ENCODE results near the gene TSC22D1. TPM values are rescaled to one million over a fixed set of nuclear protein-coding genes. Genes with fewer than 3 reads are reported as not detected.
"Not testable (repeated sequence)": the region's sequence is repeated elsewhere in the genome, so short reads cannot be mapped to it uniquely, and the experiment has no call there.

TSC22D1 gene
- total RNA-seq, result 195 TPM
- long read RNA-seq, full-length matches to known transcripts, result 216 of 222 reads
- long read RNA-seq, partial matches to known transcripts, result 0 of 222 reads
- long read RNA-seq, other reads (novel, unspliced or antisense), result 6 of 222 reads

DNA sequence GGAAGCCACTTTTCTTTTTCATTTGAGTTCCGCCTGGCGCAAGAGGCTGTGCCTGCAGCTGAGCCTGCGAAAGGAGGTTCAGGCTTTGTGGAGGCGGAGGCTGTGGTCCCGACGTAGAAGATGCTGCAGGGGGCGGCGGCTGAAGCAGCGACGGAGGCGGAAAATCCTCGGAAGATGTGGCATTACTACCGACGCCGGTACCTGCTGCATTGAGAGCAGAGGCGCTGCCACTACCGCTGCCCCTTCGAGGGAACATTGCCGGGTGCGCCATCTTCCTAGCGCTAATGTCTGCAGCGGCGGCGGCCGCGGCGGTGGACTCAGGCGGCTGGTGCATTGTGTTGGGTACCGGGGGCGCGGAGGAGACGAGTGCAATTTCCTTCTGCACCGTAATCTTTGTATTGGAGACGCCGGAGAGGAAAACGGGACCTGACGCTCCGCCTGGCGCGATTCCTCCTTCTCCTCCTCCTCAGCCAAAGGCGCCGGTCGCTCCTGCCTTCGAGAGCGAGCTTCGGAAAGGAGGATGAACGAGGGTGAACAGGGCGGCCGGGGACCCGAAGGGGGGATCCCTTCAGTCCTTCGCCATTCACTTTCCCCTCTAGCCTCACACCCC, at the start of gene TSC22D1:
Gene TSC22D1, minus strand, starts transcription at position 590 of the 610 bp plus-strand sequence. Its CDS starts 256 bp downstream, at position 334.
- ATAC-seq, result no peak
- intact Hi-C loops (cut with DNase I), result loop anchor here (2.0 to 10.0 kb wide), 6 partner anchors 94 to 399 kb away; no protein-coding TSS in a partner anchor
- peak; percentile 75 for DNase-seq (ENCODE audit: missing footprints)

DNA sequence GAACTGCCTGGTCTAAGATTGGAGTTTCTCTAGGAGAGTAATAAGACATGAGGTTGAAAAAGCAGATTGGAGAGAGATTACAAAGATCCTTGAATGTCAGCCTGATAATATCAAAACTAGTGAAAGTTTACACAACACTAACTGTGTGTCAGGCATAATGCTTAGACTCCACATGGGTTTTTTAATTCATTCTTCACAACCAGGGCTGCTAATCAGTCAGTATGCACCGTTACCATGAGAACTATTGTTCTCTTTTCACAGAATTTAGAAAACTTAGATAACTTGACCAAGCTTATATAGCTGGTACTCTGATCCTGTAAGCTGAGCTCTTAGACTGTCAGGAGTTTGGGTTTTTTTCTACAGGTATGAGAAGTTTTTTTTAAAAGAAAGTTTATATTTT, 46.6 kb upstream of the TSC22D1 start:
- DNase-seq (ENCODE audit: missing footprints), result no peak
- ATAC-seq, result no peak
- intact Hi-C loops (cut with DNase I), result no loop called here

DNA sequence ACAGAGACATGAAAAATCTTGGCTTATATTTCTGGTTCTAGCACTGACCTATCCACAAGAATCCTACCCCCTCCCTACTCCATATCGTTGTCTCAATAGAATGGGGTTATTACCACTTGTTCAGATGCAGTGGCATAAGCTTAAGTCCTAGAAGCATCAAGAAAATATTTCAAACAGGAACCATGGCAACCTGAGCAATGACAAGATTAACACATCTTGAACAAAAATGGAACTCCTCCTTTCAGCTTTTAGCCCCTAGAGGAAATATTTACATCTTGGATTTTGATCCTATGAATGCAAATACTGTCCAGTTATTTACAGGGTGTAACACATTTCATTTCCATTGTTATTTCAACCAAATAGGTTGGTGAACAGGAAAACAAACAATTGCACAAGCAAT, 46.1 kb upstream of the TSC22D1 start:
- intact Hi-C loops (cut with DNase I), result no loop called here
- DNase-seq (ENCODE audit: missing footprints) (no peak), ATAC-seq (no peak)

DNA sequence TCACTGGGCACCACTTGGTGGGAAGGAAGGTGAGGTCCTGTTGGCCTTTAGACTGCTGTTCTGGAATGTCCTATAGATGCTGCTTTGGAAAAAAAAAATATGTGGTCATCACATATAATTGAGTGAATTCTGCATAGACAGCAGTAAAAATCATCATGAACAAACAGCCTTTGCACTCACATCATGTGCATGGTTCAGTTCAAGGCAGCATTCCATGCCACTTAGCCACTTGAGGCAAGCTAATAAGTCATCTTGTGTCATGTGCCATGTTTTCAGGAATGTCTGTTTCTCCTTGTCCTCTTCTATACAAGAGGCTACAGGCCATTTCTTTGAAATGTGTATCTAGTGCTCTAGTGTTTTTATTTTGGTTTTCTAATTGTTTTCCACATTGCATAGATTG, 43.9 kb upstream of the TSC22D1 start:
- intact Hi-C loops (cut with DNase I), result no loop called here
- ATAC-seq, result no peak
- DNase-seq (ENCODE audit: missing footprints), result no peak

DNA sequence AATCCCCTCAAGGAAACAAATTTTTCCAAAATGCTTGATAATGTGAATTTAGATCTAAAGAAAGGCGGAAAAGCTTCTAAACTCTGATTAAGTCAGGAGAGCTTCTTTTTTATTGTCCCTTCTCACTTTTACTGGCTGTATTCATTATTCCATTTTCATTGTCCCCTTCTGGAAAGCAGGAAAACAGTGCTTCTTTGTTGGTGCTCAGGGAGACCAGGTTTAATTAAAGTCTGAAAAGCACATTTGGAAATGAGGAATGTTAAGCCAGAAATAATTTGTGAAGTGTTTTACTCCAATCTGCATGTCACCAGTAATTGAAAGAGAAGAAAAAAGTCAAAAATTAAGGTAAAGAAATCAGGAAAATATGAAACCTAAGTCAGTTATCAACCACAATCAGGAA, 43.5 kb upstream of the TSC22D1 start:
- ATAC-seq (no peak), DNase-seq (ENCODE audit: missing footprints) (no peak)
- intact Hi-C loops (cut with DNase I), result no loop called here

DNA sequence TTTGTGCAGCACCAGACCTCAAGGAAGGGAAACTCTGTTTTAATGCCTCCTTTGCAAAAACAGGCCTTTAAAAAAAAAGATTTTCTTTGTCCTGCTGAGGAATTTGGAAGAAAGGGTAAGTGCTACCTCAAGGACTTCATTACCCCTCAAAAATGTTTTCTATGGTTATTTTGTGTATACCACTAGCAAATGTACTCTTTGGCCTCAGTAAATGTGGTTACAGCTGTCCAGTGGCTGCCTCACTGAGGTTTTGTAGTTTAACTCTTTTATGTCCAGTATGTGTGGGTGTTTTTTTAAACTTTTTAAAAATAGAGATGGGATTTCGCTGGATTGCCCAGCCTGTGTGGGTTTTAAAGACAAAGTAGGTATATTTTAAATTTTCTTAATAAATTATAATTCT, 42.2 kb upstream of the TSC22D1 start:
- intact Hi-C loops (cut with DNase I), result no loop called here
- ATAC-seq, result no peak
- DNase-seq (ENCODE audit: missing footprints), result no peak

DNA sequence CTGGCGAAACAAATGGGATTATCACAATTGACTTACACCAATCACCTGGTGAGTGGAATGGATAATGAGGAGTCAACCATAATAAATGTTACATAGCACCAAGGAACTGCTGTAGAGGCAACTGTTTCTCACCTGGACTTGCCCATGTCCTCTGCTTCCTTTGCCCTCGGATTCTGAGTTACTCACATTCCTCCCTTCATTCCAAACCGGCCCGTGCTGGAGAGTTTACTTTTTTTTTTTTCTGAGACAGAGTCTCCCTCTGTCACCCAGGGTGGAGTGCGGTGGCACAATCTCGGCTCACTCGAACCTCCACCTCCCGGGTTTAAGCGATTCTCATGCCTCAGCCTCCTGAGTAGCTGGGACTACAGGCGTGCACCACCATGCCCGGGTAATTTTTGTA, 41.5 kb upstream of the TSC22D1 start:
- DNase-seq (ENCODE audit: missing footprints) (no peak), ATAC-seq (no peak)
- intact Hi-C loops (cut with DNase I), result no loop called here

DNA sequence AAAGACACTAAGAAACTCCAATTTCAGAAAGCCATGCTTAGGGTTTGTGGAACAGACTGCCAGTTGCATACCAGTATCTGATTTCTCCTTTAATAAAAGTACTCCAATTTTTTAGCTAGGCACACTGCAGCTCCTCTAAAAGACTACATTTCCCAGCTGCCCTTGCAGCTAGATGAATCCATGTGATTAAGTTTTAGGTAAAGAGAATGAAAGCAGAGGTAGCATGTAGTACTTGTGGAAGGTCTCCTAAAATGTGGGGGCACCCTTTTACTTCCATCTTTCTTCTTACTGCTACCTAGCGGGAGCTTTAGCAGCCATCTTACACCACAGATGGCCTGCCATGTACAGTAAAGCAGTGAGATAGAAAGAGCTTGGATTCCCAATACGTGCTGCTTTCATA, 33.0 kb upstream of the TSC22D1 start:
- ATAC-seq (no peak), DNase-seq (ENCODE audit: missing footprints) (no peak)
- intact Hi-C loops (cut with DNase I), result no loop called here

DNA sequence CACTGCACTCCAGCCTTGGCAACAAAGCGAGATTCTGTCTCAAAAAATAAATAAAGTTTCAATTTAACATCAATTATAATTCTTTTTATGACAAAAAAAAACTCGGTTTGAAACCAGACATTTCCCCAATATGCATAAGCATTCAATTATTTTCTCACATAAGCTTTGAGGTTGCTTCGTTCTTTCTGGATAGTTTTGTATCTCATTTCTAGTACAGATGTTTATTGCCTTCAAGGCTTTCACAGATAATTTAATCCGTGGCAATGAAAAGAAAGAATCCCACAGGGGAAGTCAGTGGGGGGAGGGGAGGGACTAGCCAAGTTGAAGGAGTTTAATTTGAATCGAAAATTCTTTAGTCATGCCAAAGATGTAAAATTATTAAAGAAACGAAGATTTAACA, 29.6 kb upstream of the TSC22D1 start:
- DNase-seq (ENCODE audit: missing footprints) (no peak), ATAC-seq (no peak)
- intact Hi-C loops (cut with DNase I), result no loop called here

DNA sequence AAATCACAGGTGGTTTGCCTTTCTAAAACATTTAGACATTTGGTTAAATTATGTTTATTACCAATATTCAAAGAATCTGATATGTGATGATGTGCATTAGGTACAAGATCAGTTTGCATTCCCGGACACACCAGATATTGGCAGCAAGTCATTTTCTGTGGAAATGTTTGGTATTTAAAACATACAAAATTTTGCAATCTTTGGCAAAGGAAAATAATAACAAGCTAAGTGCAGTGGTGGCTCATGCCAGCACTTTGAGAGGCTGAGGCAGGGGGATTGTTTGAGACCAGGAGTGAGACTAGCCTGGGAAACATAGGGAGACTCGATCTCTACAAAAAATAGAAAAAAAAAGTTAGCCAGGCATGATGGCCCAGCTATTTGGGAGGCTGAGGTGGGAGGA, 29.1 kb upstream of the TSC22D1 start:
- no peak for ATAC-seq
- intact Hi-C loops (cut with DNase I), result no loop called here
- DNase-seq (ENCODE audit: missing footprints), result no peak

DNA sequence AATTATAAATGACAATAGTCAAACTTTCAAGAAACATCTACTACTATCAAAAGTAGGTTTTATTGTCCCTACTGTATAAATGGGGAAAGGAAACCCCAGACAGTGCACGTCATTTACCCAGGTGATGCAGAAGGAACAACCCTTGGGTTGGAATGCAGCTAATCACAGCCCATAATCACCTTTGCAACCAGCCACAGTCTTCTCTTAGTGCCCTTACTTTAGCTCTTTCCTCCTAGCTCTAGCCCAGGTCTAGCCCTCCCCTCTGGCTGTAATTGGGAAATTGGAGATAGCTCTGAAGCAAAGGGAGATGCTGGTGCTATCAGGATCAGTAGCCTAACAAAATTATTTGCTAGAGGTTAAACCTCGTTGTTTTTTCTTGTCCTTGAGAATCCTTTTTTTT, 25.5 kb upstream of the TSC22D1 start:
- DNase-seq (ENCODE audit: missing footprints) (no peak), ATAC-seq (no peak)
- intact Hi-C loops (cut with DNase I), result no loop called here

DNA sequence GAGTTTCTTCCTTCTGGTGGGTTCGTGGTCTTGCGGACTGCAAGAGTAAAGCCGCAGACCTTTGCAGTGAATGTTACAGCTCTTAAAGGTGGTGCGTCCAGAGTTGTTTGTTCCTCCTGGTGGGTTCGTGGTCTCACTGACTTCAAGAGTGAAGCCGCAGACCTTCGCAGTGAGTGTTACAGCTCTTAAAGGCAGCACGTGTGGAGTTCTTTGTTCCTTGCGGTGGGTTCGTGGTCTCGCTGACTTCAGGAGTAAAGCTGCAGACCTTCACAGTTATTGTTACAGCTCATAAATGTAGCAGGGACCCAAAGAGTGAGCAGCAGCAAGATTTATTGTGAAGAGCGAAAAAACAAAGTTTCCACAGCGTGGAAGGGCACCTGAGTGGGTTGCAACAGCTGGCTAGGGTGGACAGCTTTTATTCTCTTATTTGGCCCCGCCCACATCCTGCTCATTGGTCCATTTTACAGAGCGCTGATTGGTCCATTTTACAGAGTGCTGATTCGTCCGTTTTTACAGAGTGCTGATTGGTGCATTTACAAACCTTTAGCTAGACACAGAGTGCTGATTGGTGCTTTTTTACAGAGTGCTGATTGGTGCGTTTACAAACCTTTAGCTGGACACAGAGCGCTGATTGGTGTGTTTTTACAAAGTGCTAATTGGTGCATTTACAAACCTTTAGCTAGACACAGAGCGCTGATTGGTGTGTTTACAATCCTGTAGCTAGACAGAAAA, 17.9 kb upstream of the TSC22D1 start:
- intact Hi-C loops (cut with DNase I); ATAC-seq; DNase-seq (ENCODE audit: missing footprints): not testable (repeated sequence)

DNA sequence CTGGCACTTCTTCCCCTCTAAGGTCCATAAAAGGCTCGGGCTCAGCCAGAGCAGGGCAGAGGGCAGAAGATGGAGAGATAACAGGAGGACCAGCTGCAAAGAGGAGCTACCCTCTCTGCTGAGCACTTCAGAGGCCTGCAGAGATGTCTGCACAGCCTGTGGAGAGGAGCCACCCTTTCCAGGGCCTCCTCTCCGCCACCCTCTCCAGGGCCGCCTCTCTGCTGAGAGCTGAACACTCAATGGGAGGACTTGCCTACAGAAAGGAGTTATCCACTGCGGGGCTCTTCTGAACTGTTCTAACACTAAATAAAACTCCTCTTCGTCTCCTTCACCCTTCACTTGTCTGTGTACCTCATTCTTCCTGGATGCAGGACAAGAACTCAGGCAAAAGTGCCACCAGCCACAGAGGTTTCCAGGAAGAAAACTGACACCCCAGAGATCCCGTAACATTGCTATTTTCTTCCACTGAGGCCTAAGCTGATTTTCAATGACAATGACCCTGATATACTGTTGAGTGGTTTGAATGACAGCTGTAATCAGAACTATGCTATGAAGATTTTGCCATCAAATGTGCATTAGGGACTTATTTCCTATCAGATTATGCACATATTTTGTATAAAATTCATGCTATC, 16.2 kb upstream of the TSC22D1 start:
- DNase-seq (ENCODE audit: missing footprints), result no peak
- ATAC-seq, result no peak
- intact Hi-C loops (cut with DNase I), result no loop called here

DNA sequence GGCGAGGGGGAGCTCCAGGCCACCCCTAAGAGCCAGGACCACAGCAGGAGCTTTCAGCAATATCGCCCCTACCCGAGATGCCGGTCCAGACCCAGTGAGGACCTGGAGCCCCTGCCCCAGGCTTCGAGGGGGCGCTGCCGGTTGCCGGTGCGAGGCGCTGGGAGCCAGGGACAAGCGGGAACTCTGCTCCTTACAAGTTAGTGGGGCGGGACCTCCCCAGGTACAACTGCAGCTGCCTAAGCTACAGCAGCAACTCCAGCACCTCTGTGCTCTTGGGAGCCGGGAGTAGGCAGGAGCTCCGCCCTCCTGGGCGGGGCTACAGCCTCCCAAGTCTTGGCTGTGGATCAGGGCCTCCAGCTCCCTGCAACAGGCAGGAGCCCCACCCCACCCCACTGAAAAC, 15.2 kb upstream of the TSC22D1 start:
- intact Hi-C loops (cut with DNase I), result no loop called here
- no peak for ATAC-seq

DNA sequence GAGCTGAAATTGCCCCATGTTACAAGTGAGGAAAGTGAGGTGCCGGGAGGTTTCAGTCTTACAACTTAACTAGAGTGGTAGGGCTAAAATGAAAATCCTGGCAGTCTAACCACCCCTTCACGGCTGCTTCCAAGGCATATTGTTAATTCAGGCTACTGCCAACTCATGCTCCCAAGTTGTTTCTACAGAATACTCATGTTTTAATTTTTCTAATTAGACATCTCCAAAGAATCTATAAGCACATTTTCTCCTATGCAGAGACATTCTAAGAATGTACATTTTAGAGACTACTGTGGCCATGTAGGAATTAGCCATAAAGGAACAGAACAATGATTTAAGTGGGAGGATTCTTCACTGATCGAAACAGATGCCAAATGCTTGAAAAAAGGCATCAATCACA, 7.0 kb upstream of the TSC22D1 start:
- ATAC-seq (no peak), DNase-seq (ENCODE audit: missing footprints) (no peak)
- intact Hi-C loops (cut with DNase I), result no loop called here

More for the DNA sequence above, 15.2 kb upstream of the TSC22D1 start:
- no peak for DNase-seq (ENCODE audit: missing footprints)

DNA sequence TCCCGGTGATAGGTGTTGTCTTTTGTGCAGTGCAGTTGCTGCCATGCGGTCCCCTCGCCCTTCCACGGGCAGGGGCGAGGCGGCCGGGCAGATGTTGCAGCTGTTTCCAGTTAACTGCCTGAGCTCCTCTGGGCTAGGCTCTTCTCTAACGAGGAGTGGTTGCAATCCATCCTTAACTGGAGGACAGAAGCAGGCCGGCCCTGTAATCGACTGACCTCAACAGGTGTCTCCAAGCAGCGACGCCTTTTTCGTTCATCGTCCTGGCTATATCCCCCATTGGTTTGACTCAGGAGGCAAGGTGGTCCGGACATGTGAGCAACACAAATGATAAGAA, 1.9 kb upstream of the TSC22D1 start:
- DNase-seq (ENCODE audit: missing footprints) (no peak), ATAC-seq (no peak)
- intact Hi-C loops (cut with DNase I), result loop anchor here (5.0 to 10.0 kb wide), 5 partner anchors 96 to 397 kb away; no protein-coding TSS in a partner anchor

DNA sequence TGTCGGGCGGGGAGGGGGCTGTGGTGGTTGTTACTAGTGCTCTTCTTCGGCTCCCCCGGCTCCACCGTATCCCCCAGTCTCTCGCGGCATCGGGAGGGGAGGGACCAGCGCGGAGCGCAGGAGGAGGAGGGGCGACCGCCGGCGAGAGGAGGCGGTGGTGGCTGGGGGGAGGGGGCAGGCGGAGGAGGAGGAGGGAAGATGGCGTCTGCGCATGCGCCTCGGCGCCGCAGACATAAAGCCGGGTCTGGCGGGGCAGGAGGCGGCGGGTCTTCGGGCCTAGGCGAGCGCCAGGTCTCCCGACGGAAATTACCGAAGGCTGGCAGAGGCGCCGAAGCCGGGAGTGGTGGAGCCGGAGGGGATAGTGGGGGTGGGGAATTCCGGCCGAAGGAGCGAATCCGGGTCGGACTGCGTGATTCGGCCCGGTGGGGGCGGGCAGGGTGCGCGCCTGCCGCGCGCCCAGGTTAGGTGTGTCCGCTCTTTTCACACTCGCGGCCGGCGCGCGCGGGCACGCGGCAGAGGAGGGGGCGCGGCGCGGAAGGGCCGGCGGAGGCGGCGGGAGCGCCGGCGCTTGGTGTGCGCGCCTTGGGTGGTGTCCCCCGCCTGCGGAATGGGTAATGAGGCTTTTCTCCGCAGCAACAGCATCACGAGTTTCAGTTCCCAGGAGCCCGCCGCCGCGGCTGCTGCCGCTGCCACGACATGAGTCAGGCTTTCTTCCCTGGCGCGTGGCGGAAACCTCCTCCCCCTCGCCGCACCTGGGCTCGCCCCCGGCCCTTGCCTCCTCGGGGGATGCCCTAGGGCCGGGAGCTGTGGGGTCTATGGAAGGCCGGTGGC, 1.3 kb upstream of the TSC22D1 start:
- peak; percentile 92 for ATAC-seq
- peak; percentile 98 for DNase-seq (ENCODE audit: missing footprints)
- intact Hi-C loops (cut with DNase I), result loop anchor here (2.0 to 10.0 kb wide), 6 partner anchors 95 to 397 kb away; no protein-coding TSS in a partner anchor

DNA sequence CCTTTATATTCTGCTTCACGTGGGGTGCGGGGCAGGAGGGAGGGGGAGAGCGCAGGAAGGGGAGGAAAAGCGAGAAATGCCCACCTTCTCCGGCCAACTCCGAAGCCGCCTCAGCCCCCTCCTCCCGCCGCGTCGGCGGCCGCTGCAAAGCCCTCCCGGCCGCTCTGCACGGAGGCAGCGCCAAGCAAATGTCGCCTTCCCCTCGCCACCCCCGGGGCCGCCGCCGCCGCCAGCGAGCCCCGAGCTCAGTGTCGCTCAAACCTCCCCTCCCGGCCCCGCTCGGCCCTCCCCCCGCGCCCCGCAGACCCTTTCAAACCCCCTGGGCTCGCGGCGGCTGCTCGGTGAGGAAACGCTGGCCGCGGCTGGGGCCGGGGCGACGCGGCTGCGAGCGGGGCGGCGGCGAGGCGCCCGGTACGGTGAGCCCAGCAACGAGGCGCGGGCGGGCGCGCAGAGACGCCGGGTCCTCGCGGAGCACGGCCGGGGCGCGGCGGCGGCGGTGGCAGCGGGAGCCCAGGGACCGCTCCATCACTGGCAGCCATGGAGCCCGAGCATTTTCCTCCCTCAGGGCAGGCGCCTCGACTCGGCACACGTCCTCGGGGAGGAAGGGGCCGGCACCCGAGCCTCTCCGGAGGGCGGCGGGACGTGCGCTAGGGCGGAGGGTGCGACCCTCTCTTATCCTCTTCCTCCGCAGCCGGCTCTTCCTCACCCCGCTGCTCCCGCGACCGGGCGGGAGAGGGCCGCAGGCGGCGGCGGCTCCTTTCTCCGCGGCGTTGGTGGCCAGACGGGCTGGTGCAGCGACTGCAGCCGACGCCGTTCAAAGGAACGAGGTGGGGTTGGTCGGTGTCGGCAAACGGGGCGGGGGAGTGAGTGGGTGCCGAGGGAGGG, 463 bp upstream of the TSC22D1 start:
- ATAC-seq (peak; percentile 9), DNase-seq (ENCODE audit: missing footprints) (peak; percentile 73)
- intact Hi-C loops (cut with DNase I), result loop anchor here (2.0 to 10.0 kb wide), 6 partner anchors 94 to 398 kb away; no protein-coding TSS in a partner anchor

All from Right ventricle myocardium inferior (tissue), 1 donor.